ENCODE results near the gene CNTNAP2.

The CNTNAP2 gene

DNA sequence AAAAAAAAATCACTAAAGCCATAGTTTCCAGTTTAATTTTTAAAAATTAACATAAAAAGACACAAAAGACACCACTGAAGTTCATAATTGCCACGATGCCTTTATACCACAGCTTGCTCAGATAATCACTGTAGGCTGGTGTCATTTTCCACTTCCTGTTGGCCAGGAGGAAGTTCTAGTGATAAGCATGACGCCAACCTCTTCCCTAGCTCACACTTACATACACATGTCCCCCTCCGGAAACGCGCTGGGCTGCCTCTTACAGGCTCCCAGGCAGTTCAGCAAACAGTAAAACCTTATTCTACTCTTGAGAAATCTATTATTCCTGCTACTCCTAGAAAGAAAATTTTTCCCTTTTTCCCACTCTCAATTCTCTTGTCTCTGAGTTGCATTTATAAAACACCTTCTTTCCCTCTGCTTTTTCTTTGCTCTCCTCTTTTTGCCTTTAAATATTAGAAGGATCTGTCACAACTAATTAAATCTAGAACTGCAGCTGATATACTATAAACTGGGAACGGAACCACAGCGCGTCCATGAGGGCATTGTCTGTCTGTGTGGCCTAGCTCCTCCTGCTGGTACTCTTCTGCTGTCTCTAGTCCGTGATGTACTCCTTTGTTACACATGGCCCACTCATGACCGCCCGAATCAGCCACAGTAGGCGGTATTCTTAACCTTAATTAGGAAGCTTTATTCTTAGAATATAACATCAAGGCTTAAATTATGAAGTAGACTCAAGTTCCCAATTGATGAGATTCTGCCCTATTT, 664.9 kb downstream of the CNTNAP2 start:
- ChIA-PET POLR2A (no interaction called here), CTCF (no interaction called here)

GRCh38 chr7:146787266-146787665, 670.7 kb downstream of the CNTNAP2 start:
- TF ChIP-seq ZNF114 (tag by site-specific recombination; IDR thresholded peaks at IDR 0.05): no peak
- TF ChIP-seq ZBTB8A (tag by site-specific recombination; IDR thresholded peaks at IDR 0.05): no peak
- TF ChIP-seq ZNF580 (tag by site-specific recombination; IDR thresholded peaks at IDR 0.05): no peak
- no peak for TF ChIP-seq KLF9 (tag by site-specific recombination; IDR thresholded peaks at IDR 0.05; ENCODE audit: low read depth)
- TF ChIP-seq ZNF416 (tag by site-specific recombination; IDR thresholded peaks at IDR 0.05): no peak
- no peak for TF ChIP-seq ZNF777 (tag by site-specific recombination; IDR thresholded peaks at IDR 0.05; ENCODE audit: borderline replicate concordance)
- no peak for TF ChIP-seq ZNF658 (tag by site-specific recombination; IDR thresholded peaks at IDR 0.05)
- no peak for TF ChIP-seq ZNF501 (tag by site-specific recombination; IDR thresholded peaks at IDR 0.05)
- TF ChIP-seq, protein P1, sequence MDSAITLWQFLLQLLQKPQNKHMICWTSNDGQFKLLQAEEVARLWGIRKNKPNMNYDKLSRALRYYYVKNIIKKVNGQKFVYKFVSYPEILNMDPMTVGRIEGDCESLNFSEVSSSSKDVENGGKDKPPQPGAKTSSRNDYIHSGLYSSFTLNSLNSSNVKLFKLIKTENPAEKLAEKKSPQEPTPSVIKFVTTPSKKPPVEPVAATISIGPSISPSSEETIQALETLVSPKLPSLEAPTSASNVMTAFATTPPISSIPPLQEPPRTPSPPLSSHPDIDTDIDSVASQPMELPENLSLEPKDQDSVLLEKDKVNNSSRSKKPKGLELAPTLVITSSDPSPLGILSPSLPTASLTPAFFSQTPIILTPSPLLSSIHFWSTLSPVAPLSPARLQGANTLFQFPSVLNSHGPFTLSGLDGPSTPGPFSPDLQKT (IDR thresholded peaks at IDR 0.05; ENCODE audit: borderline replicate concordance, low read depth, low read length): no peak
- TF ChIP-seq FEZF1 (tag by site-specific recombination; IDR thresholded peaks at IDR 0.05): no peak
- no peak for TF ChIP-seq ZSCAN16 (tag by site-specific recombination; IDR thresholded peaks at IDR 0.05)
- TF ChIP-seq WT1 (tag by site-specific recombination; IDR thresholded peaks at IDR 0.05): no peak
- TF ChIP-seq ZNF19 (tag by site-specific recombination; IDR thresholded peaks at IDR 0.05; ENCODE audit: low read depth): no peak
- TF ChIP-seq, protein P2, sequence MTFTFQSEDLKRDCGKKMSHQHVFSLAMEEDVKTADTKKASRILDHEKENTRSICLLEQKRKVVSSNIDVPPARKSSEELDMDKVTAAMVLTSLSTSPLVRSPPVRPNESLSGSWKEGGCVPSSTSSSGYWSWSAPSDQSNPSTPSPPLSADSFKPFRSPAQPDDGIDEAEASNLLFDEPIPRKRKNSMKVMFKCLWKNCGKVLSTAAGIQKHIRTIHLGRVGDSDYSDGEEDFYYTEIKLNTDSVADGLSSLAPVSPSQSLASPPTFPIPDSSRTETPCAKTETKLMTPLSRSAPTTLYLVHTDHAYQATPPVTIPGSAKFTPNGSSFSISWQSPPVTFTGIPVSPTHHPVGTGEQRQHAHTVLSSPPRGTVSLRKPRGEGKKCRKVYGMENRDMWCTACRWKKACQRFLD (tag by site-specific recombination; IDR thresholded peaks at IDR 0.05): no peak
- no peak for TF ChIP-seq ZNF169 (tag by site-specific recombination; IDR thresholded peaks at IDR 0.05)
- no peak for TF ChIP-seq ZNF112 (tag by site-specific recombination; IDR thresholded peaks at IDR 0.05)
- TF ChIP-seq PRDM4 (tag by site-specific recombination; IDR thresholded peaks at IDR 0.05): no peak
- H3K4me3 ChIP-seq (ENCODE audit: low read depth, low read length): no peak overlapping the region
- H3K4me1 ChIP-seq (ENCODE audit: control insufficient read depth, insufficient read depth, low read length): no peaks in the 10 kb centered on the region
- no peaks in the 10 kb centered on the region for H3K9me3 ChIP-seq (ENCODE audit: control insufficient read depth, insufficient read depth, low read depth, low read length)
- CTCF ChIA-PET: no interaction called here
- no peaks in the 10 kb centered on the region for H3K36me3 ChIP-seq (ENCODE audit: control insufficient read depth in 2 of 2, insufficient read depth in 1 of 2, low read length in 2 of 2)
- H3K27ac ChIP-seq (ENCODE audit: extremely low read depth, low read depth, low read length): no peak overlapping the region
- POLR2A ChIA-PET: no interaction called here

More for the DNA sequence above, 664.9 kb downstream of the CNTNAP2 start:
- Histone ChIP-seq H3K27ac (ENCODE audit: extremely low read depth, low read depth, low read length) (no peak overlapping the region), H3K4me3 (ENCODE audit: low read depth, low read length) (no peak overlapping the region), H3K4me1 (ENCODE audit: control insufficient read depth, insufficient read depth, low read length) (no peaks in the 10 kb centered on the region), H3K9me3 (ENCODE audit: control insufficient read depth, insufficient read depth, low read depth, low read length) (no peaks in the 10 kb centered on the region), H3K36me3 (ENCODE audit: control insufficient read depth in 2 of 2, insufficient read depth in 1 of 2, low read length in 2 of 2) (no peaks in the 10 kb centered on the region)
- TF ChIP-seq ZNF571 (tag by site-specific recombination; IDR thresholded peaks at IDR 0.05) (no peak), ZSCAN30 (tag by site-specific recombination; IDR thresholded peaks at IDR 0.05) (no peak), ZNF18 (tag by site-specific recombination; IDR thresholded peaks at IDR 0.05) (no peak)
- TF ChIP-seq, protein P3, sequence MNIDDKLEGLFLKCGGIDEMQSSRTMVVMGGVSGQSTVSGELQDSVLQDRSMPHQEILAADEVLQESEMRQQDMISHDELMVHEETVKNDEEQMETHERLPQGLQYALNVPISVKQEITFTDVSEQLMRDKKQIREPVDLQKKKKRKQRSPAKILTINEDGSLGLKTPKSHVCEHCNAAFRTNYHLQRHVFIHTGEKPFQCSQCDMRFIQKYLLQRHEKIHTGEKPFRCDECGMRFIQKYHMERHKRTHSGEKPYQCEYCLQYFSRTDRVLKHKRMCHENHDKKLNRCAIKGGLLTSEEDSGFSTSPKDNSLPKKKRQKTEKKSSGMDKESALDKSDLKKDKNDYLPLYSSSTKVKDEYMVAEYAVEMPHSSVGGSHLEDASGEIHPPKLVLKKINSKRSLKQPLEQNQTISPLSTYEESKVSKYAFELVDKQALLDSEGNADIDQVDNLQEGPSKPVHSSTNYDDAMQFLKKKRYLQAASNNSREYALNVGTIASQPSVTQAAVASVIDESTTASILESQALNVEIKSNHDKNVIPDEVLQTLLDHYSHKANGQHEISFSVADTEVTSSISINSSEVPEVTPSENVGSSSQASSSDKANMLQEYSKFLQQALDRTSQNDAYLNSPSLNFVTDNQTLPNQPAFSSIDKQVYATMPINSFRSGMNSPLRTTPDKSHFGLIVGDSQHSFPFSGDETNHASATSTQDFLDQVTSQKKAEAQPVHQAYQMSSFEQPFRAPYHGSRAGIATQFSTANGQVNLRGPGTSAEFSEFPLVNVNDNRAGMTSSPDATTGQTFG (tag by site-specific recombination; IDR thresholded peaks at IDR 0.05; ENCODE audit: borderline replicate concordance): no peak
